HG03457 (cell line): Measurements from ENCODE around the gene ACIN1.

Experiments used
- ATAC-seq: cut with Tn5 transposase; IDR thresholded peaks from one replicate; pipeline ENCODE4 v1.9.1; 2021; ENCODE audit warnings: moderate number of reproducible peaks; ENCODE audit not compliant: unreplicated experiment

ACIN1 gene

GRCh38 chr14:23085458-23085857 is 9.5 kb downstream of the ACIN1 start:
- no peak for ATAC-seq

GRCh38 chr14:23080474-23080873 is 14.5 kb downstream of the ACIN1 start:
- ATAC-seq, result no peak

GRCh38 chr14:23079716-23080115 is 15.2 kb downstream of the ACIN1 start:
- no peak for ATAC-seq

- no peak for ATAC-seq
These were observed 16.2 kb downstream of the ACIN1 start for GRCh38 chr14:23078692-23079116.

GRCh38 chr14:23077962-23078361 is 17.0 kb downstream of the ACIN1 start:
- no peak for ATAC-seq

- no peak for ATAC-seq
These were observed 18.0 kb downstream of the ACIN1 start for GRCh38 chr14:23076785-23077408.

GRCh38 chr14:23074906-23075305 is 20.0 kb downstream of the ACIN1 start:
- ATAC-seq, result no peak

GRCh38 chr14:23071921-23072539 is 22.9 kb downstream of the ACIN1 start:
- no peak for ATAC-seq

- ATAC-seq, result peak; percentile 68
These were observed 23.6 kb downstream of the ACIN1 start for GRCh38 chr14:23071244-23071920.

GRCh38 chr14:23070262-23071129 is 24.4 kb downstream of the ACIN1 start:
- no peak for ATAC-seq

GRCh38 chr14:23069413-23069806 is 25.5 kb downstream of the ACIN1 start:
- no peak for ATAC-seq

GRCh38 chr14:23068789-23069412 is 26.0 kb downstream of the ACIN1 start:
- ATAC-seq, result no peak

GRCh38 chr14:23067847-23068788 is 26.8 kb downstream of the ACIN1 start:
- no peak for ATAC-seq

GRCh38 chr14:23066855-23067744 is 27.8 kb downstream of the ACIN1 start:
- ATAC-seq, result no peak

GRCh38 chr14:23066368-23066767 is 28.6 kb downstream of the ACIN1 start:
- ATAC-seq, result no peak

- ATAC-seq, result no peak
These were observed 31.3 kb downstream of the ACIN1 start for GRCh38 chr14:23063601-23064000.

- ATAC-seq, result no peak
These were observed 32.9 kb downstream of the ACIN1 start for GRCh38 chr14:23062002-23062401.

- ATAC-seq, result no peak
These were observed 34.2 kb downstream of the ACIN1 start for GRCh38 chr14:23060536-23061260.
